PC-9 (cell line): ENCODE data around the gene LYRM7. TPM values are rescaled to one million over a fixed set of nuclear protein-coding genes. Genes with fewer than 3 reads are reported as not detected.

Experiments
- BruUV-seq: library from RNA; stranded (reverse); fragments of 400-500 nt; replicated peaks from 2 replicates; lab custom pipeline; 2021; lab: Mats Ljungman, UMichigan
- CTCF ChIA-PET: fragments of 300-600 bp; sonication (Branson Sonifier 250); formaldehyde crosslinking; loops from one replicate; lab custom pipeline; 2022; ENCODE audit warnings: antibody characterized with exemption; lab: Charles Lee
- POLR2A ChIA-PET: fragments of 300-600 bp; sonication (Branson Sonifier 250); formaldehyde crosslinking; loops from one replicate; lab custom pipeline; 2022; ENCODE audit warnings: antibody characterized with exemption; ENCODE audit not compliant: unreplicated experiment; lab: Charles Lee
- DNase-seq, 2 experiments: peaks; one replicate each; pipeline versions ENCODE4 v3.0.0 to v3.0.0-alpha.2; 2015 to 2022; ENCODE audit warnings: mixed read lengths in 1 of 2
- H2AFZ ChIP-seq: fragments of 200-600 bp; sonication (generic); 2 replicates; pipeline ENCODE4 v1.8.1; 2017; ENCODE audit warnings: antibody characterized with exemption
- H3F3A ChIP-seq: fragments of 200-600 bp; sonication (generic); 2 replicates; pipeline ENCODE4 v1.8.1; 2017; ENCODE audit warnings: antibody characterized with exemption, mild to moderate bottlenecking, low read depth; ENCODE audit not compliant: insufficient read depth
- H3K27ac ChIP-seq: fragments of 200-600 bp; sonication (generic); 2 replicates; pipeline ENCODE4 v1.6.1; 2016; ENCODE audit warnings: mixed run types
- H3K27me3 ChIP-seq: fragments of 200-600 bp; sonication (generic); 2 replicates; pipeline ENCODE4 v1.6.1; 2016; ENCODE audit warnings: low read depth, mixed run types; ENCODE audit not compliant: insufficient read depth
- H3K36me3 ChIP-seq: fragments of 200-600 bp; sonication (generic); 2 replicates; pipeline ENCODE4 v1.6.1; 2016; ENCODE audit warnings: low read depth, mixed run types
- H3K4me1 ChIP-seq: fragments of 200-600 bp; sonication (generic); replicated peaks from 2 replicates; pipeline ENCODE4 v1.6.1; 2016; ENCODE audit warnings: mixed run types; ENCODE audit not compliant: insufficient read depth
- H3K4me2 ChIP-seq: fragments of 200-600 bp; sonication (generic); 2 replicates; pipeline ENCODE4 v1.6.1; 2017; ENCODE audit warnings: mixed run types
- H3K4me3 ChIP-seq: fragments of 200-600 bp; sonication (generic); 2 replicates; pipeline ENCODE4 v1.6.1; 2016; ENCODE audit warnings: mixed run types
- H3K79me2 ChIP-seq: fragments of 200-600 bp; sonication (generic); 2 replicates; pipeline ENCODE4 v1.6.1; 2017; ENCODE audit warnings: low read depth, mixed run types
- H3K9me2 ChIP-seq: fragments of 200-600 bp; sonication (generic); 2 replicates; pipeline ENCODE4 v1.8.1; 2017; ENCODE audit warnings: mild to moderate bottlenecking; ENCODE audit not compliant: insufficient read depth
- H3K9me3 ChIP-seq: fragments of 200-600 bp; sonication (generic); 2 replicates; pipeline ENCODE4 v1.8.1; 2016; ENCODE audit warnings: low read depth; ENCODE audit not compliant: insufficient read depth
- H4K20me1 ChIP-seq: fragments of 200-600 bp; sonication (generic); 2 replicates; pipeline ENCODE4 v1.8.1; 2017; ENCODE audit not compliant: insufficient read depth
- EZH2 ChIP-seq: fragments of 200-600 bp; sonication (generic); IDR thresholded peaks from 2 replicates; pipeline ENCODE4 v1.8.0; 2017; ENCODE audit warnings: antibody characterized with exemption, low read depth
- intact Hi-C: fragments of 100-400 bp; cut with micrococcal nuclease; formaldehyde crosslinking; loops from one replicate; pipeline ENCODE4 v1.10.0; 2022; ENCODE audit not compliant: unreplicated experiment
- total RNA-seq: library from RNA; stranded (reverse); gene quantifications from 2 replicates; pipeline ENCODE4 v1.2.3, GENCODE V29; 2021
- TF ChIP-seq, protein P1 (sequence below): fragments of 200-600 bp; sonication (generic); conservative IDR thresholded peaks from 2 replicates; pipeline ENCODE4 v1.6.1; 2017; ENCODE audit warnings: mixed run types, antibody characterized with exemption, mild to moderate bottlenecking, moderate library complexity

Gene LYRM7
- total RNA-seq, 1 experiment from 2014 or later, result 9.5 TPM

GRCh38 chr5:131212471-131213021 lies 41.8 kb downstream of the LYRM7 start:
- BruUV-seq, result no TSS peak
- H3K9me3 ChIP-seq, result no peaks in the 10 kb centered on the region

GRCh38 chr5:131214609-131215227 lies 44.0 kb downstream of the LYRM7 start:
- TF ChIP-seq, protein P1, sequence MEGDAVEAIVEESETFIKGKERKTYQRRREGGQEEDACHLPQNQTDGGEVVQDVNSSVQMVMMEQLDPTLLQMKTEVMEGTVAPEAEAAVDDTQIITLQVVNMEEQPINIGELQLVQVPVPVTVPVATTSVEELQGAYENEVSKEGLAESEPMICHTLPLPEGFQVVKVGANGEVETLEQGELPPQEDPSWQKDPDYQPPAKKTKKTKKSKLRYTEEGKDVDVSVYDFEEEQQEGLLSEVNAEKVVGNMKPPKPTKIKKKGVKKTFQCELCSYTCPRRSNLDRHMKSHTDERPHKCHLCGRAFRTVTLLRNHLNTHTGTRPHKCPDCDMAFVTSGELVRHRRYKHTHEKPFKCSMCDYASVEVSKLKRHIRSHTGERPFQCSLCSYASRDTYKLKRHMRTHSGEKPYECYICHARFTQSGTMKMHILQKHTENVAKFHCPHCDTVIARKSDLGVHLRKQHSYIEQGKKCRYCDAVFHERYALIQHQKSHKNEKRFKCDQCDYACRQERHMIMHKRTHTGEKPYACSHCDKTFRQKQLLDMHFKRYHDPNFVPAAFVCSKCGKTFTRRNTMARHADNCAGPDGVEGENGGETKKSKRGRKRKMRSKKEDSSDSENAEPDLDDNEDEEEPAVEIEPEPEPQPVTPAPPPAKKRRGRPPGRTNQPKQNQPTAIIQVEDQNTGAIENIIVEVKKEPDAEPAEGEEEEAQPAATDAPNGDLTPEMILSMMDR, result no peak
- no peak for TF ChIP-seq EZH2
- POLR2A ChIA-PET, result interaction anchor here (0.5 kb wide), 1 partner anchor 61 kb away, joined by 4 read pairs; no protein-coding TSS in a partner anchor
- H2AFZ ChIP-seq, result no peak overlapping the region

More at GRCh38 chr5:131212471-131213021, 41.8 kb downstream of the LYRM7 start:
- Histone ChIP-seq H3K4me3 (no peak overlapping the region), H3F3A (peaks cover 3% of the 10 kb centered on the region; the same call in 1 of the 2 replicates), H3K9me2 (no peaks in the 10 kb centered on the region), H3K36me3 (no peaks in the 10 kb centered on the region), H2AFZ (no peak overlapping the region), H3K79me2 (no peaks in the 10 kb centered on the region), H3K4me2 (no peak overlapping the region), H3K4me1 (no peaks in the 10 kb centered on the region), H3K27me3 (no peaks in the 10 kb centered on the region), H4K20me1 (no peaks in the 10 kb centered on the region), H3K27ac (no peak overlapping the region)
- ChIA-PET POLR2A (interaction anchor here (0.7 kb wide), 1 partner anchor 494 kb away, joined by 5 read pairs; no protein-coding TSS in a partner anchor), CTCF (no interaction called here)
- TF ChIP-seq EZH2, result no peak
- TF ChIP-seq, protein P1, result no peak
- DNase-seq, result no peak
- intact Hi-C loops, result no loop called here

GRCh38 chr5:131217791-131218190 lies 47.0 kb downstream of the LYRM7 start:
- no peak overlapping the region for H3K4me2 ChIP-seq
- intact Hi-C loops, result no loop called here

More at GRCh38 chr5:131214609-131215227, 44.0 kb downstream of the LYRM7 start:
- no peak overlapping the region for H3K4me3 ChIP-seq
- CTCF ChIA-PET, result no interaction called here
- H3K9me3 ChIP-seq, result no peaks in the 10 kb centered on the region
- intact Hi-C loops, result no loop called here
- BruUV-seq, result no TSS peak
- H3K9me2 ChIP-seq, result no peaks in the 10 kb centered on the region; the same call in 1 of the 2 replicates
- H4K20me1 ChIP-seq, result no peaks in the 10 kb centered on the region
- H3K27me3 ChIP-seq, result no peaks in the 10 kb centered on the region
- peaks cover 3% of the 10 kb centered on the region for H3F3A ChIP-seq
- H3K79me2 ChIP-seq, result no peaks in the 10 kb centered on the region
- H3K36me3 ChIP-seq, result no peaks in the 10 kb centered on the region
- DNase-seq, result no peak
- peaks cover 7% of the 10 kb centered on the region; the same call in 1 of the 2 replicates for H3K4me1 ChIP-seq
- H3K27ac ChIP-seq, result no peak overlapping the region
- H3K4me2 ChIP-seq, result no peak overlapping the region

More at GRCh38 chr5:131217791-131218190, 47.0 kb downstream of the LYRM7 start:
- no peak overlapping the region for H2AFZ ChIP-seq
- no peaks in the 10 kb centered on the region for H4K20me1 ChIP-seq
- CTCF ChIA-PET, result no interaction called here
- no peak overlapping the region for H3K27ac ChIP-seq
- DNase-seq, result no peak
- POLR2A ChIA-PET, result no interaction called here
- no peak for TF ChIP-seq EZH2
- TF ChIP-seq, protein P1, result no peak
- no peaks in the 10 kb centered on the region for H3K27me3 ChIP-seq
- H3K4me3 ChIP-seq, result no peak overlapping the region
- no peaks in the 10 kb centered on the region for H3K79me2 ChIP-seq
- no peaks in the 10 kb centered on the region for H3K9me3 ChIP-seq
- H3F3A ChIP-seq, result no peaks in the 10 kb centered on the region; the same call in 1 of the 2 replicates
- BruUV-seq, result no TSS peak
- no peaks in the 10 kb centered on the region for H3K36me3 ChIP-seq
- H3K4me1 ChIP-seq, result peaks cover 17% of the 10 kb centered on the region
- H3K9me2 ChIP-seq, result no peaks in the 10 kb centered on the region; the same call in 1 of the 2 replicates
